Measurements from ENCODE around the gene RBM47. TPM values are rescaled to one million over a fixed set of nuclear protein-coding genes. Genes with fewer than 3 reads are reported as not detected.

Gene RBM47
- total RNA-seq, 1 donor from 2014 or later, result 37.8 TPM

GRCh38 chr4:40375095-40375494 lies 254.6 kb downstream of the RBM47 start:
- Mint-ChIP-seq H3K27ac (no peak overlapping the region), H3K36me3 (no peaks in the 10 kb centered on the region), H3K4me3 (no peak overlapping the region), H3K9me3 (peaks cover under 1% of the 10 kb centered on the region), H3K27me3 (ENCODE audit: low read depth) (no peaks in the 10 kb centered on the region), H3K4me1 (no peaks in the 10 kb centered on the region)
- DNase-seq (ENCODE audit: low spot score in 2 of 2, unreplicated experiment in 2 of 2), result no peak
- no peak for TF ChIP-seq CTCF (IDR thresholded peaks at IDR 0.05; ENCODE audit: unreplicated experiment)

GRCh38 chr4:40373636-40374035 lies 256.0 kb downstream of the RBM47 start:
- no peak for TF ChIP-seq CTCF (IDR thresholded peaks at IDR 0.05; ENCODE audit: unreplicated experiment)
- Mint-ChIP-seq H3K27ac (no peak overlapping the region), H3K9me3 (peaks cover 3% of the 10 kb centered on the region), H3K36me3 (no peaks in the 10 kb centered on the region), H3K4me3 (no peak overlapping the region), H3K27me3 (ENCODE audit: low read depth) (no peaks in the 10 kb centered on the region), H3K4me1 (peaks cover 6% of the 10 kb centered on the region)
- DNase-seq (ENCODE audit: low spot score in 2 of 2, unreplicated experiment in 2 of 2), result no peak

Small RNAs within 50 kb of the gene (microRNA-seq; reads per million reads assigned to microRNA genes)
- 1.5 reads per million for gene MIR4802

Other genes starting within 250 kb of the RBM47 start
- 21.8 to 24.4 TPM (median 22.4 TPM) in 3 replicates for gene NSUN7, start 120.1 kb upstream of the RBM47 start, total RNA-seq